ENCODE data around the gene CLIC4.
"Not testable (repeated sequence)": the region's sequence is repeated elsewhere in the genome, so short reads cannot be mapped to it uniquely, and the experiment has no call there.

The CLIC4 gene

DNA sequence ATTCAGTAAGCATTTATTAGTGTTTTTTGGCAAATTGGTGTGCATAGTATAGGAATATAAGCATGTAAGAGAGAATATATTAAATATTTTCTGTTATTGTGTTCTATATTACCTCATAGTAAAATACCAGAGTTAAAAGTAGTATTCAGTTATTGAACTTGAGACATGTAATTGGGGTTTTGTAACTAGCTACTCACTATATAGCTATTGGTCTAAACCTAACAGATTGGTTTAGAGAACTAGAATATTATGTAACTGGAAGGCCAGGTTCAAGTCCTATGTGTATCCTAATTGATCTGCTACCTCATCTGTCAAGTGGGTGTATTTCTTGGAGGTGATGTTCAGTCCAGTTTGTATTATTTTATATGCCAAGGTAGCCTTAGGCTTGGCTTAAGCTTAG lies 26.3 kb downstream of the CLIC4 start:
- DNase-seq (ENCODE audit: low read depth in 2 of 2), result no peak

DNA sequence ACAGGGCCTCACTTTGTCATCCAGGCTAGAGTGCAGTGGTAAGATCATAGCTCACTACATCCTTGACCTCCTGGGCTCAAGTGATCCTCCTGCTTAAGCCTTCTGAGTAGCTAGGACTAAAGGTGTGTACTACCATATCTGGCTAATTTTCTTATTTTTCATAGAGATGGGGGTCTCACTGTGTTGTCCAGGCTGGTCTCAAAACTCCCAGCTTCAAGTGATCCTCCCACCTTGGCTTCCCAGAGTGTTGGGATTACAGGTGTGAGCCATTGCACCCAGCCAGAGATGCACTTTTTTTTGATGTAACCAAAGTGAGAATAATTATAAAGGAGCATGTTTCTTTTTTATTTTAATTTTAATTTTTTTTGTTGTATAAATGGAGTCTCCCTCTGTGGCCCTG lies 28.4 kb downstream of the CLIC4 start:
- no peak for DNase-seq (ENCODE audit: low read depth in 2 of 2)

DNA sequence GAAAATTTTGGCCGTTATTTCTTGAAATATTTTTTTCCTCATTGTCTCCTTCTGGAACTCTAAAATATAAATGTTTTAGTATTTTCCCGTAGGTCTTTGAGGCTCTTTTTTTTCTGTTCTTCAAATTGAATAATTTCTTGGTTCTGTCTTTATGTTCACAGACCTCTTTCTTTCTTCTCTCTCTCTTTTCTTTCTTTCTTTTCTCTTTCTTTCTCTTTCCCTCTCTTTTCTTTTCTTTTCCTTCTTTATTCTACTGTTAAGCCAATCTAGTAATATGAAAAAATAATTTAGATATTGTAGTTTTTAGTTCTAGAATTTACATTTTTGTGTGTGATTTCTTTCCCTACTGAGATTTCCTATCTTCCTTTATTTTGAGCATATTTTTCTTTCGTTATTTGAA lies 30.1 kb downstream of the CLIC4 start:
- no peak for DNase-seq (ENCODE audit: low read depth in 2 of 2)

- no peak for DNase-seq (ENCODE audit: low read depth in 2 of 2)
Measured at GRCh38 chr1:24775916-24776315, 30.7 kb downstream of the CLIC4 start.

DNA sequence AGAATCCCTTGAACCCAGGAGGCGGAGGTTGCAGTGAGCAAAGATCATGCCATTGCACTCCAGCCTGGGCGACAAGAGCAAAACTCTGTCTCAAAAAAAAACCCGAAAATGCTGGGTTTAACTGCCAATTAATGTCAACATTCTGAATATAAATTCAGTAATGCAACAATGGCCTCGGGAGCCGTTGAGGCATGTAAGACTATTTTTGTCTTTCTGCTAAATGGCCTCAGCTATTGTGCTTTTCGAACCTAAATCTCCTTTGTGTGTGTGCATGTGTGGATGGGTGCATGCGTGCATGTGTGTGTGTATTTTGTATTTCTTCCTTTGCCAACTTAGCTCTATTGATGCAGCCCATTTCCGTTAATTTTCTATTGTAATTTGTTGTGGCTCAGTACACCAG lies 31.6 kb downstream of the CLIC4 start:
- DNase-seq (ENCODE audit: low read depth in 2 of 2), result no peak

- no peak for DNase-seq (ENCODE audit: low read depth in 2 of 2)
Measured at GRCh38 chr1:24778141-24778540, 32.9 kb downstream of the CLIC4 start.

- DNase-seq (ENCODE audit: low read depth in 2 of 2), result not testable (repeated sequence)
Measured at GRCh38 chr1:24779199-24779598, 34.0 kb downstream of the CLIC4 start.

DNA sequence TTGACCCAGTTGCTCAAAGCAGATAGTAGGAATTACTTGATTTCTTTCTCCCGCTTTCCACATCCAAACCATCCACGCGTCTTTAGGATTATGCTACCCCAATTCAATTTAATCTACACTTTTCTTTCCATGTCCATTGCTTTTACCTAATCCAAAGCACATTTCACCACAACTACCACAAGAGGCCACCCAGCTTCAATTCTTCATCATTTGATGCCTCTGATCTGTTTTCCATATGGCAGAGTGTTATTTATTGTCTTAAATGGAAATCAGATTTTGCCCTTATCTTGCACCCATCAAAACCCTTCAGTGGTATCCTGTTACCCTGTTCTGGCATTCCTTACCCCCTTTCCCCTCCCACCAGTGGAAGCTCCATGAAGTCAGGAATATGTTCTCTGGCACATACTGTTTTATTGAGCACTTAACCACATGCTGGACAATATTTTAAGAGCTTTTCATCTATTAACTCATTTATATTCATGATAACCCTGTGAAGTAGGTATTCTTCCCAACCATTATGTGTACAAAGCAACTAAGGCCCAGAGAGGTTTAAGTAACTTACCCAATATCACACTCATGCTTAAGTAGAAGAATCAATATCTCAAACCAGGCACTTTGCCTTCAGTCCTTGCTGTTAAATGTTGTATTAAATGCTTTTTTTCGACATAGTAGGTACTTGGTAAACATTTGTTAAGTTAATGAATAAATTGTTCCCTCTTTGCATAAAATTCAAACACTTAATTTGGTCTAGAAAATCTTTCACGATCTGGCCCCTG lies 34.6 kb downstream of the CLIC4 start:
- DNase-seq (ENCODE audit: low read depth in 2 of 2), result no peak

GRCh38 chr1:24780626-24781025 lies 35.4 kb downstream of the CLIC4 start:
- not testable (repeated sequence) for DNase-seq (ENCODE audit: low read depth in 2 of 2)

- DNase-seq (ENCODE audit: low read depth in 2 of 2), result no peak
Measured at GRCh38 chr1:24782689-24783088, 37.4 kb downstream of the CLIC4 start.

DNA sequence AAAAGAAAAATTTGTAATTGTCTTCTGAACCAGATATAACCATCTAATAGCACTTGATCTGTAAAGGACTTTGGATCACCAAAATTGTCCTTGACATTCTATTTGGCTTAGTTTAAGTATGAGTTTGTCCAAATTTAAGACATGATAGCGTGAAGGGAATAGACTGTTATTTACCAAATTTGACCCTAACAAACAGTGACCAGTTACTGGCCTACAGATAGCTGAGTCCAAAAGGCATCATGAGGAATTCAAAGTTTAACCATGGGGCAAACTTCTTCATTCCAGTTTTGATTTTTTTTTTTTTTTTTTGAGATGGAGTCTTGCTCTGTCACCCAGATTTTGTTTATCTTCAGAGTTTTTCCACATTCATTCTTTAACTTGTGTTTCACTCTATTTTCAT lies 38.5 kb downstream of the CLIC4 start:
- DNase-seq (ENCODE audit: low read depth in 2 of 2), result no peak

DNA sequence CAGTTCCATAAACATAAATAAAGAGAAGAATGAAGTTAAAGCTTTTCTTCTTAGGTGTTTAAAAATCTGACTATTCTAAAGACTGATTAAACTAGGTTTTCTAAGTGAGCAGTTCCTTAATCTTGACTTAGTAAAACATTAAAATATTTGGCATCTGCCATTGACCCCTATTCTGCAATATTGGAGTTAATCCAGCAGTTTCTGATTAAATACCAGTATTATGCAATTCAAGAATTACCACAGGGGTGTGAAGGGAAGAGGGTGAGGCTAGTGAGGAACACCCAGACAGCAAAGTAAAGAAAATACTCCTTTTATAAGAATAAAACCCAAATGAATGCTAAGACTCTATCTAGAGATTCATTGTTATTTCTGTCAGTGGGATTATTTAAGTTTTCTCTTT lies 40.9 kb downstream of the CLIC4 start:
- DNase-seq (ENCODE audit: low read depth in 2 of 2), result no peak

GRCh38 chr1:24790490-24790889 lies 45.2 kb downstream of the CLIC4 start:
- DNase-seq (ENCODE audit: low read depth in 2 of 2), result no peak

GRCh38 chr1:24793447-24794129 lies 48.3 kb downstream of the CLIC4 start:
- no peak for DNase-seq (ENCODE audit: low read depth in 2 of 2)

GRCh38 chr1:24794130-24794502 lies 48.9 kb downstream of the CLIC4 start:
- not testable (repeated sequence) for DNase-seq (ENCODE audit: low read depth in 2 of 2)

DNA sequence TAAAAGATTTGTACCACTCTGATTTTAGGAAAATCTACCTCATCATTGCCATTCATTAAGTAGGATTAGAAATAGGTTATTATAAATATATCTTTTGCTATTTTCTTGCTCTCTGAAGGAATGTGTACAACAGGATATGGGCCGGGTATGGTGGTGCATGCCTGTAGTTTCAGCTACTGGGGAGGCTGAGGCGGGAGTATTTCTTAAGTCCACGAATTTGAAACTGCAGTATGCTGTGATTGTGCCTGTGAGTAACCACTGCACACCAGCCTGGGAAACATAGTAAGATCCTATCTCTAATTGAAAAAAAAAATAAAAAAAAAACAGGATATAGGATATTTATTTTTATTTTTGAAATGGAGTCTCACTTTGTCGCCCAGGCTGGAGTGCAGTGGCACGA lies 50.0 kb downstream of the CLIC4 start:
- DNase-seq (ENCODE audit: low read depth in 2 of 2), result no peak

DNA sequence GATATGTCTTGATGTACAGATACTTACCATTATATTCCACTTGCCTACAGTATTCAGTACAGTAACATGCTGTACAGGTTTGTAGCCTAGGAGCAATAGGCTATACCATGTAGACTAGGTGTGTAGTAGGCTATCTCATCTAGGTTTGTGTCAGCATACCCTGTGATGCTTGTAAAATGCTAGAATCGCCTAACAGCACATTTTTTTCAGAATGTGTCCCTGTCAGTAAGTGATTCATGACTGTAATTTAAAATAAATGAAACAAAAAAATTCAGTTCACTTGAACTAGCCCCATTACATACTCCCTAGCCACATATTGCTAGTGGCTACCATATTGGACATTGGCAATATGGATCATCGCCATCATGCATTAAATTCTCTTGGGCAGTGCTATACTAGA lies 51.3 kb downstream of the CLIC4 start:
- no peak for DNase-seq (ENCODE audit: low read depth in 2 of 2)

DNA sequence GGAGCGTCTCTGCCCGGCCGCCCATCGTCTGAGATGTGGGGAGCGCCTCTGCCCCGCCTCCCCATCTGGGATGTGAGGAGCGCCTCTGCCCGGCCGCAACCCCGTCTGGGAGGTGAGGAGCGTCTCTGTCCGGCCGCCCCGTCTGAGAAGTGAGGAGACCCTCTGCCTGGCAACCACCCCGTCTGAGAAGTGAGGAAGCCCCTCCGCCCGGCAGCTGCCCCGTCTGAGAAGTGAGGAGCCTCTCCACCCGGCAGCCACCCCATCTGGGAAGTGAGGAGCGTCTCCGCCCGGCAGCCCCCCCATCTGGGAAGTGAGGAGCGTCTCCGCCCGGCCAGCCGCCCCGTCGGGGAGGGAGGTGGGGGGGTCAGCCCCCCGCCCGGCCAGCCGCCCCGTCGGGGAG lies 54.0 kb downstream of the CLIC4 start:
- not testable (repeated sequence) for DNase-seq (ENCODE audit: low read depth in 2 of 2)

DNA sequence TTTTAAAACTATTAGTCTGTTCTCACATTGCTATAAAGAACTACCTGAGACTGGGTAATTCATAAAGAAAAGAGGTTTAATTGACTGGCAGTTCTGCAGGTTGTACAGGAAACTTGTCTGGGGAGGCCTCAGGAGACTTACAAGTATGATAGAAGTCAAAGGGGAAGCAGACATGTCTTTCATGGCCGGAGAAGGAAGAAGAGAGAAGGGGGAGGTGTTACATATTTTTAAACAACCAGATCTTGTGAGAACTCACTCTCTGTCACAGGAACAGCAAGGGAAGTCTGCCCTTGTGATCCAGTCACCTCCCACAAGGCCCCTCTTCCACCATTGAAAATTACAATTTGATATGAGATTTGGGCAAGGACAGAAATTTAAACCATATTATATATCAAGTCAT lies 55.9 kb downstream of the CLIC4 start:
- DNase-seq (ENCODE audit: low read depth in 2 of 2), result no peak

- DNase-seq (ENCODE audit: low read depth in 2 of 2), result no peak
Measured at GRCh38 chr1:24803220-24803619, 58.0 kb downstream of the CLIC4 start.

DNA sequence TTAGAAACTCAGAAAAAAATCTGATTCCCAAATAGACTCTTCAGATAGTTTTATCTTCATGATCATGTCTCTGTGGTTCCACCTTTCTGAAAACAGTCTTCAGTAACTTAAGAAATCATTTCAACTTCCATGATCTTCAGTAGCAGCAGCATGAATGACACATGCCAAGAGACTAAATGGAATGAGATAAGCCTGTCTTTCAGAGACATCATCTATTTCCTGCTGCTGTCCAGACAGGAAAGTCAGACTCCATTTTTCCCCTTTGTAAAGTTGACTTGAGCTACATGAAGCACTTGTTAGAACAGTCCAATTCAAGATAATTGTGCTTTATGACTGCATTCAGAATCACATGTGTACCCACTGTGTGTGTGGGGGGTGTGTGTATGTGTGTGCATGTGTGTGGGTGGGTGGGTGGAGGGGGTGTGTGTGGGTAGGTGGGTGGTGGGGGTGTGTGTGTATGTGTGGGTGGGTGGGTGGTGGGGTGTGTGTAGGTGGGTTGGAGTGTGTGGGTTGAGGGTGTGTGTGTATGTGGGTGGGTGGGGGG lies 58.8 kb downstream of the CLIC4 start:
- no peak for DNase-seq (ENCODE audit: low read depth in 2 of 2)

DNA sequence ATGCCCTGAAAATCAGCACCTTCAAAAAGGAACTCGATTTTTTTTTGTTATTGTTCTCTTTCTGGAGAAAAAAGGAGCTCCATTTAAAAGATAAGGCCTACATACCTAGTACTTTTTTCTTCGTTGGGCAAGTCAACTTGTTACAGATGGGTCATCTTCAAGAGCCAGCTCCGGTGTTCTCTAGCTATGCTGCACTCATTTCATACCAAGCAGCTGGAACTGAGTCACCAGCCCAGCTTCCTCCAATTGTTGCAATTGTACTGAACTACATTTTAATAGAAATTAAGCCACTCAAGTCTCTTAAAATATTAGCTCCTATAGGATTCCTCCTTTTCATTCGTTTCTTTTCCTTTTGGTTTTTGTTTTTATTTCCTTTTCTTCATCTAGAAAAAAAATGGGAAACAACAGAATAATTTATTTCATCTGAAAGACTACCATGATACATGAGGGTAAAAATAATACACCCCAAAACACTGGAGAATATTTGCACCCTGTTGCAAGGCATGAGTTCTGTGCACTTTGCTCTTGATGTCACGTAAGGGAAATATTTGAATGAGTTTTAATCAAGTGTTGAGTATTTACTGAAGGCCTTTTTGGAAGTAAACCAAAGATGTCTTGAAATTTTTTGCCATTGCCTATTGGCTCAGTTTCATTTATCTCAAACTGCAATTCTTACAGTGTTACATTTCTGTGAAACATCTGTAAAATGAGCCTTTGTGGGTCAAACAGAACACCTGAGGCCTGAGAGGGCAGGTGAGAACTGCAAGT lies 60.5 kb downstream of the CLIC4 start:
- DNase-seq (ENCODE audit: low read depth in 2 of 2), result no peak

DNA sequence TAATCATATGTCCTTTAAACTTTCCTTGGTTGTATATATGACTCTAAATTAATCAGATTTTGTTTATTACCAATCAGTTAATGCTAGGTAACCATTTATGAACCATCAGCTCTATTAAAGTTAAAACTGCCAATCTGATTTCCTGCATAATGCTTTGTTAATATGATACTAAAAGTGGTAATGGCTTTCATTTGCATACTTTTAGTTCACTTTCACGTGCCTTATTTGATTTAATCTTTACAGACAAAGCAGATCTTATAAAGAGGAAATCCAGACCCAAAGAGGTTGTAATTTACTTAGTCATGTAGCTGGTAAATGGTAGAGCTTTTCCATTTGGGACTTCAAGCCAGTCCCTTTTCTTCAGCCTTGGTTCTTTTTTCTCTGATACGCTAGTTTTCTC lies 61.3 kb downstream of the CLIC4 start:
- DNase-seq (ENCODE audit: low read depth in 2 of 2), result no peak
